GM21423 (cell line): ENCODE measurements around the gene NFKBIE.
A peak's percentile ranks its signal among the peaks of the same experiment; 100 is the strongest.

Experiments
- ATAC-seq: cut with Tn5 transposase; IDR thresholded peaks from one replicate; pipeline ENCODE4 v1.9.1; 2021; ENCODE audit warnings: mild to moderate bottlenecking, moderate library complexity; ENCODE audit not compliant: unreplicated experiment

Gene NFKBIE

GRCh38 chr6:44260451-44261297 lies 4.7 kb downstream of the NFKBIE start:
- no peak for ATAC-seq

- ATAC-seq: no peak
Measured at GRCh38 chr6:44260011-44260410, 5.3 kb downstream of the NFKBIE start.

DNA sequence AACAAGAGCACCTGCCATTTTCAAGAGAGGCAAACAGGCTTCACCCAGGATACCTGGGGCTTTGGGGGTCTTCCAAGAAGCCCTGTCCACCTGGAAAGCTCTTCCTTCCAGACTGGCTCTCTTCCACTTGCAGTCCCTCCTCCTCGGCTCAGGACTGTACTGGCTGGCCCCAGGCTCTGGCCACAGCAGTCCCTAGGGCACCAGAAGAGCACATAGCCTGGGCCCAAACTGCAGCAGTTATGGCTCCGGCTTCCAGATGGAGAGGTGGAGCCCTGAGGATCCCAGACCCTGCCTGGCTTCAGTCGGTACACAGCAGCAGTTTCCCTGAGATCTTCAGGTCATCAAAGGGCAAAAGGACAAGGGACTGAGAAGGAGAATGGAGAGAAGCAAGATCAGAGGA lies 6.4 kb downstream of the NFKBIE start:
- ATAC-seq: no peak

- no peak for ATAC-seq
Measured at GRCh38 chr6:44258325-44258863, 7.0 kb downstream of the NFKBIE start.

DNA sequence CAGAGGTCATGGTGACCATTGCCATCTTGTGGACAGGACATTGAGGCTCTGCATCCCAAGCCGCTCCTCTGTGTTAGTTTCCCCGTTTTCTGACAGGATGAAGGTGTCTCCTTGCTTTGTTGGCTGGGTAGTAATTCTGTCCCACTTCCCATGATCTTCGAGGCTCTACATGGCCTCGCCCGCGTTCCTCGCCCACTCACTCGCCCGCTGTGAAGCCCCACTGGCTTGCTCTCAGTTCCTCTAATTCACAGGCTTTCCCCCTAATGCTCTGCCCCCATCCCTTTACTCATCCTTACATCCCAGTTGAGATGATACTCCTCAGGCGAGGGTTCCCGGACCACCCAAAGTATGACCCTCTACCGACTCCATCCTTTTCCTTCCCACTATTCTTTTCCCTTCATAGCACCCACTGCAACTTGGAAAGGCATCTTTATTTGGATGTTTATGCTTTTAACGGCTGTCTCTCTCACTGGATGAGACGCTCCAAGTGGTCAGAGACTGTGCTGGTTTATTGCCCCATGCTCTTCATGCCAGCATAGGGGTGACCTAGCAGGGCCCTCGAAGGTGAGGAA lies 7.5 kb downstream of the NFKBIE start:
- ATAC-seq: peak; percentile 12

GRCh38 chr6:44257025-44257752 lies 8.2 kb downstream of the NFKBIE start, which contains the start of gene SLC35B2:
Gene SLC35B2 (minus strand): TSS chr6:44257528. CDS start chr6:44257410, 118 bp downstream.
- ATAC-seq: peak; percentile 48

GRCh38 chr6:44256775-44257024 lies 8.7 kb downstream of the NFKBIE start:
- no peak for ATAC-seq

DNA sequence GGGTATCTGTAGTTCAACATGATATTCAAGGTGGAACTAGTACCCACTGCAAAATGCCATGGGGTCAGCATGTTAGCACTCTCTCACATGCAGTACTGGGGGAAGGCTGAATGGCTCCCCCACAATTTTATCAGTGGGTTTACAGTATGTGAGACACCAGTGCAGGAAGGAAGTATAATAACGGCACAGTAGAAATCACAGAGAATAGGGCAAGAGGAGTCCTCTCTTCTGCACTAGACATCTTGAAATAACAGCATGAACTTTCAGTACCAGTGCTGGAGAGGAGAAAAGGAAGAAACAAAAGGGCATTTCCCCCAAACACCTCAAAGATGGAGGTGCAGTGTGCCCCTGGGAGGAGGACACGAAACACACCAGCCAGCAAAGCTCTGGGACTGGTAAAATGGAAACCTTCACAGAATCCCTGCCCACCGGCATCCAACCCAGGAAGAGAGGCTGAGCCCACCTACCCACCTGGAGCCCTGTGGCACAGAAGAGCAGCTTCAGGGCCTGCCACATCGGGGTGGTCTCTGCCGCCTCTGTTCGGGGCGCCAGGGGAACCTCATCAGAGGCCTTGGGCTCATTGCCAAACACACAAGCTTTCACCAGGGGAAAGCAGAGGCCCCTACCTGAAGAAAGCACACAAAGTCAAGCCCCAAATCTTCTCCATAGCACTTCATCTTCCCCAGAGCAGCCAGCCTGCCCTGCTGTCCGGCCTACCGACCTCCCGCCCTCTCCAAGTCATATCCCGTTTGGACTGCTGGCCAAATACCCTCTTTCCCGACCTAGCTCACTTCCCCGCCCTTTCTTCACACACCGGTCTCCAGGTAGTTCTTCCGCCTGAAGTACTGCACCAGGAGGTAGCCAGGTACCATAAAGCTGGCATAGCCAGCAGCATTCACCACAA lies 9.2 kb downstream of the NFKBIE start:
- ATAC-seq: no peak

DNA sequence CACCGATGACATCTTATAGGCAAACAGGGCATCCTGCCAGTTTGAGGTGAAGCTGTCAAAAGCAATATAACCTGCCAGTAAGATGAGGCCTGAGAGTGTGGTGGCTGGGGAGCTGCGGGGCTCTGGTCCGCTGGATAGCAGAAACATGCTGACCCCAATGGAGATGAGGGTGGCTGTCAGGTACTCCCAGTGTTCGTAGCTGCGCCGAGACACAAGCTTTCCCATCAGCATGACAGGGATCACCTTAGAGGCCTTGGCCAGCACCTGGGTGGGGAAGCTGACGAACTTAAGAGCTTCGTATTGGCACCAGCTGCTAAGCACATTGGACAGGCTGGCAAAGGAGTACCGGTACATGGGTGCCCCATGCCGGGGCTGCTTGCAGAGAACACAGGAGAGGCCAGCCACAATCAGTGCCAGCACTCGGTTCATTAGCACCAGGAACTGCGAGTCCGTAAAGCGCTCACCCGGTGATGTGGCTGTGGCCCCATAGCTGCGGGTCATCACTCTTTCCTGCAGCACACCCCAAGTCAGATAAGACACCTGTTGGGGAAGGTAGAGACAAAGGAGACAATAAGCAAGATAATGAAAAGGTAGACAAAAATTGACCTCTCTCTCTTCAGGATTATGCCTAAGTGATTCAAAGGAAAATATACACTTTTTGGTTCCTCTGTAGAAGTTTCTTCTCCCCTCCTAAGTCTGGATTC lies 10.1 kb downstream of the NFKBIE start:
- ATAC-seq: no peak

DNA sequence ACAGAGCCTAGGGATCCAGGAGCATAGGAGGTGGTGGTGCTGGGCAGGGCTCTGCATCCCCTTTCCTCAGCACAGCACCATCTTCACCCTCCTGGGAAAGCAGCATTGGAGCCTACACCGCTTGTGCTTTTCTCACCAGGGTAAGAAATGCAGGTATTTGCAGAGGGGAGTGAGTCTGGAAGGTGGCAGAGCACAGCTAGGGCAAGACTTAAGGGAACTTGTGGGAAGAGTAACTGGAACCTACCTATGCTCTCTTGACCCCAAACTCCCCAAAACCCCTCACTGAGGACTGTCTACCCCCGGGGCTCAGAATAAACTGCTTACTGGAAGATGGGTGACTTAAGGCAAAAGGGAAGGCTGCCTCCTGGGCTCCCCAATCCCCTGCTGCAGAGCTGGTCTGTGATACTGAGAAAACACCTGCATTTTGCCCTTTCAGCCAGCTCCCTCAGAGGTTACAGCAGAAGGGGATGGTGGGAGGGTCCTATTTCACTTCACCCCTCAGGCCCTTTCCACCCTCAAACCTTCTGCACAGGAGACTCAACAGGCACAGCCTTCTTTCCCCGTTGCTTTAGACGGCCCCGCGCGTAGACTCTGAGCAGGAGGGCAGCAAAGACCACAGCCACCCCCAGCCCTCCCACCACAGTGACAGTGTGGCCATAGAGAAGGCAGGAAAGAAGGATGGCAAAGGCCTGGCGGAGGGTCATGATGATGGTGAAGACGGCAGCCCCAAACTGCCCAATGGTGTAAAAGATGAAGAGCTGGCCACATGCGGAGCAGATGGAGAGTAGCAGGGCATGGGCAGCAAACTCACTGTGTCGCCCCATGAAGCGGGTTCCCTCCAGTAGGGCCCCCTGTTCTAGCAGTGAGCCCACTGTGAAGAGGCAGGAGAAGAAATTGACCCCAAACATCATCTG lies 10.9 kb downstream of the NFKBIE start:
- no peak for ATAC-seq

- no peak for ATAC-seq
Measured at GRCh38 chr6:44253307-44254101, 11.8 kb downstream of the NFKBIE start.

DNA sequence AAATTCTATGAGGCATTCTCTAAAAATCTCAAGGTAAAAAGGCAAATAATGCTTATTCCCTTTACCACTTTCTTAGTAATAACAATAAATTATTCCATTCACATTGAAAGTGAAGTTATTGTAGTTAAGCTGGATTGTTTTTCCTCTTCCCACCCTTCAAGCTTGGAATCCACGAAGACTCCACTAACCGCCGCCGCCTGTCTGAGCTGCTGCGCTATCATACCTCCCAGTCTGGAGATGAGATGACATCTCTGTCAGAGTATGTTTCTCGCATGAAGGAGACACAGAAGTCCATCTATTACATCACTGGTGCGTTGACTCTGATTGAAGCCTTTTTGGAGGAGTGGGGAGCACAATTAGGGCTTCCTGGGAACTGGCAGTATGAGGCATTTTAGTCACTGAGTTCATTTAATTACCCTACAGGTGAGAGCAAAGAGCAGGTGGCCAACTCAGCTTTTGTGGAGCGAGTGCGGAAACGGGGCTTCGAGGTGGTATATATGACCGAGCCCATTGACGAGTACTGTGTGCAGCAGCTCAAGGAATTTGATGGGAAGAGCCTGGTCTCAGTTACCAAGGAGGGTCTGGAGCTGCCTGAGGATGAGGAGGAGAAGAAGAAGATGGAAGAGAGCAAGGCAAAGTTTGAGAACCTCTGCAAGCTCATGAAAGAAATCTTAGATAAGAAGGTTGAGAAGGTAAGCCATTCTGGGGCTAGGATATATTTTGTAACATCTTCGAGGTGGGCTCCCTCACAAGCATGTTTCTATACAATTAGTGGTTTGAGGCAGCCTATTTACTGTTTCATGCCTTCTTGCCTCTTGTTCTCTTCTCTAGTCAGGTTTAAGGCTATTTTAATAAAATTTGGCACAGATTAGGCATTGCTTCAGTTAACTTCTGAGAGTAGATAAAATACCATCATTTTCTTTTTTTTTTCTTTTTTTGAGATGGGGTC lies 13.5 kb downstream of the NFKBIE start:
- no peak for ATAC-seq

DNA sequence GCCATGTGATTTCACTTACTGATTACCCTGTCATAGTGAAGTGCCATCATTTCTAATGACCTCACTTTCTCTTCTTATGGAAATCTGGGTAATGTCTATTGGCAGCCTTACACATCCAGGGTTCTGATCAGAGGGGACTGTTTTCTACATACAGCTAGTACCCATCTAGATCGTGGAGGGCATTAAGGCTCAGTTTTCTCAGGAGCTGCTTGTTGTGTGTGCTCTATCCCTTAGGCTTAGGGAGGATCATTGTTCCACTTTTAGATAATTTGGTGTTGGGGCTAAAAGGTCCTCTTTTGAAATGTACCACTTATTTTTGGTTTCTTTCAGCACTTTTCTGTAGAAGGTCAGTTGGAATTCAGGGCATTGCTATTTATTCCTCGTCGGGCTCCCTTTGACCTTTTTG lies 14.6 kb downstream of the NFKBIE start:
- ATAC-seq: no peak

- ATAC-seq: no peak
Measured at GRCh38 chr6:44250067-44250717, 15.2 kb downstream of the NFKBIE start.

GRCh38 chr6:44249082-44249748 lies 16.1 kb downstream of the NFKBIE start:
- no peak for ATAC-seq

DNA sequence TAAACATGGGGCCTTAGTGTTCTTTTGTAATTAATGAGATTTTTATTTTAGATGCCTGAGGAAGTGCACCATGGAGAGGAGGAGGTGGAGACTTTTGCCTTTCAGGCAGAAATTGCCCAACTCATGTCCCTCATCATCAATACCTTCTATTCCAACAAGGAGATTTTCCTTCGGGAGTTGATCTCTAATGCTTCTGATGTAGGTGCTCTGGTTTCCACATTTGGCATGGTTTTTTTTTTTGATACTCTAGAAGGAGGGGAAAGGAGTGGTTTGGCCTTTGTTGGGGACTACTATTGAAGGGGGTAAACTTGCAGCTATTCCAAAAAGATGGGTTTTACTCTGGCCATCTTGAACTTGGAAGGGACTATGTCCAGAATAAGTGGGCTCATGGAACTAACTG lies 16.8 kb downstream of the NFKBIE start:
- ATAC-seq: no peak
